Pancreas (tissue), 10 donors: ENCODE data around the gene TTC39C. TPM values are rescaled to one million over a fixed set of nuclear protein-coding genes. Genes with fewer than 3 reads are reported as not detected.

Source experiments
- ATAC-seq, 4 donors: fragments of 200-7000 bp; cut with Tn5 transposase; one replicate each; pipeline versions ENCODE4 v1.8.0 to v1.9.1; 2020; ENCODE audit warnings: mild to moderate bottlenecking in 4 of 4, moderate library complexity in 4 of 4
- DNase-seq, 6 donors: peaks; one replicate each; pipeline ENCODE4 v3.0.0-alpha.2; 2020
- FAIRE-seq: peaks from 2 replicates; lab custom pipeline; 2012; peaks lifted over from hg19 to GRCh38; lab: Jason Lieb, UNC
- H3K27ac ChIP-seq, 4 donors: fragments of 200-600 bp; sonication (generic); 1 replicate in 3 of 4; 2 replicates in 1 of 4; pipeline versions ENCODE4 v1.5.0 to v1.8.0; 2020
- H3K27me3 ChIP-seq, 4 donors: fragments of 200-600 bp; one replicate each; pipeline ENCODE4 v1.8.0; 2021
- H3K36me3 ChIP-seq, 3 donors: fragments of 200-600 bp; sonication (generic) in 1 of 3; one replicate each; pipeline versions ENCODE4 v1.5.0 to v1.8.0; 2020 to 2021
- H3K4me1 ChIP-seq, 3 donors: fragments of 200-600 bp; one replicate each; pipeline ENCODE4 v1.8.0; 2021
- H3K4me3 ChIP-seq, 4 donors: fragments of 200-600 bp; sonication (generic) in 2 of 4; one replicate each; pipeline versions ENCODE4 v1.5.0 to v1.8.0; 2020 to 2021
- H3K9me3 ChIP-seq, 4 donors: fragments of 200-600 bp; one replicate each; pipeline ENCODE4 v1.8.0; 2021
- CTCF ChIP-seq, 4 donors: fragments of 200-600 bp; sonication (generic) in 3 of 4; IDR thresholded peaks; one replicate each; pipeline versions ENCODE4 v1.5.0 to v1.8.0; 2021; ENCODE audit warnings: antibody characterized with exemption in 4 of 4
- WGBS, 2 donors: extraction: QIAGEN DNeasy Blood & Tissue Kit; methylation state at CpG; one replicate each; pipeline ENCODE4 v1.1.7; 2013; 5-methylcytosine and 5-hydroxymethylcytosine counted together
- intact Hi-C, 3 donors: fragments of 100-400 bp; cut with DNase I; formaldehyde crosslinking; loops; one replicate each; pipeline versions ENCODE4 v1.11.1 to v1.14.2; 2022
- polyA plus RNA-seq, 2 donors: library from polyadenylated mRNA; stranded (reverse); fragments of 200-250 nt; gene quantifications; one replicate each; pipeline ENCODE4 v1.2.3, GENCODE V29; 2013
- total RNA-seq, 6 donors: library from RNA; stranded (reverse); fragmentation: NEBNext Ultra II Directional in 4 of 6; extraction: Animal tissue kit (Norgen Biotek cat#: 25700) in 4 of 6; gene quantifications; one replicate each; pipeline versions ENCODE4 v1.2.1 to v1.2.4, GENCODE V29; 2021 to 2023
- donor health status: healthy with polysubstance abuse.
- donor health status: DM: no; HTN: no; CAD: no; lungs with moderate emphysema.
- donor health status: DM: no; HTN: no; CAD: no.
- donor health status: control.
- donor health status: control.
- donor health status: Bipolar disorder and iron deficiency.
- donor health status: DM: yes; HTN: yes; CAD: no.
- donor health status: DM: no; HTN: no; CAD: no.
- donor health status: DM: no; HTN: no; CAD: no.
- donor health status: DM: yes; HTN: yes; CAD: no.

The TTC39C gene
- total and polyA plus RNA-seq, 8 donors: 10.1 to 27.1 (median 14.2) TPM

DNA sequence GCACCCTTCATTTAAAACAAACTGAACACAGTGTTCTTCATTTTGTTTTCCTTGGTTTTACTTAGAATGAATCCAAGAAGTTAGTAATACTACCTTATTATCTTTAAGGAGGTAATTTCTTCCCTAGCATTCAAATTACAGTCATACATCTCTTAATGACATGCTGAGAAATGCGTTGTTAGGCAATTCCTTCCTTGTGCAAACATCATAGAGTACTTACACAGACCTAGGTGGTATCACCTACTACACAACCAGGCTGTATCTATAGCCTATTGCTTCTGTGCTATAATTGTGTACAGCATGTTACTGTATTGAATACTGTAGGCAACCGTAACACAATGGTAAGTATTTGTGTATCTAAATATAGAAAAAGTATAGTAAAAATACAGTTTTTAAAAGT lies 115.9 kb downstream of the TTC39C start:
- no peaks in the 10 kb centered on the region for H3K4me1 ChIP-seq
- 53 to 54% methylated on average over 2 of the region's 2 CpGs for WGBS, 2 donors
- peaks cover 0 to 9% (median 0%) of the 10 kb centered on the region in 3 donors for H3K36me3 ChIP-seq
- TF ChIP-seq CTCF (IDR thresholded peaks at IDR 0.05): no peak
- H3K9me3 ChIP-seq: no peaks in the 10 kb centered on the region
- no peak overlapping the region for H3K27ac ChIP-seq
- DNase-seq (no peak), FAIRE-seq (no peak), ATAC-seq (no peak)
- intact Hi-C loops: no loop called here
- no peaks in the 10 kb centered on the region for H3K27me3 ChIP-seq
- no peak overlapping the region for H3K4me3 ChIP-seq

DNA sequence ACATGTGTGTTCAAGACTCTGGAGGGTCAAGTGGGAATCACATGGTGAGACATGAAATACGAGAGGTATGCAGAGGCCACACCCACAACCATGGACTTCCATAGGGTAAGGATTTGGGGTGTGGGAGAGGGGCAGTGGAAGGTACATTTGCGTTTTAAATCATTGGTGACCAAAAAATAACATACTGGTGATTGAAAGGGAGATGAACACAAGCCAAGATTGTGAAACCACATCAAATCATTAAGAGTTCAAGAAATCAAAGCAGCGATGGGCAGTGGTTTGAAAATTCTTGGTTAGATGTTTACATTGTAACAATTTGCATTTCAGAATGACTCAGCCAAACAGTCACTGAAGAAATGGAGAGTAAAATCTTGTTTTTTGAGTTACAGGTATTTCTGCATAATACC lies 122.4 kb downstream of the TTC39C start:
- no peak overlapping the region for H3K4me3 ChIP-seq
- ATAC-seq (no peak), FAIRE-seq (no peak), DNase-seq (no peak)
- H3K36me3 ChIP-seq: no peaks in the 10 kb centered on the region
- no peaks in the 10 kb centered on the region for H3K27me3 ChIP-seq
- H3K9me3 ChIP-seq: no peaks in the 10 kb centered on the region
- TF ChIP-seq CTCF (IDR thresholded peaks at IDR 0.05): no peak
- H3K27ac ChIP-seq: no peak overlapping the region
- no peaks in the 10 kb centered on the region for H3K4me1 ChIP-seq
- 65 to 73% methylated on average over 3 of the region's 3 CpGs for WGBS, 2 donors
- intact Hi-C loops: no loop called here

DNA sequence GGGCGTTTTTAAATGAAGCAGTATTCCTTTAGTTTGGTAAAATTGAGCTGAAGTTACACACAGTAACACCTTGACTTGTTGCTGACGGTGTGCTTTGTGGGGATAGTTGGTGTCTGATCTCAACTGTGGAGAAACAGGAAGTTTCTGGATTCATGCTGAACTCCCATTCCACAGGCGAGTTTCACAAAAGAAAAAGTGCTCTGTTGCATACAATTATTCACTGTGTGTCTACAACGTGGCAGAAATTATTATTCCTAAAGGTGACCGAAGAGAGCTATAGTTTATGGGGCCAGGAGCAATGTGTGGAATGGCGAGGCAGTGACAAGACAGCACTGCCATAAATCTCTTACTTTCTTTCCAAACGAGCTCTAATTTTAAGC lies 123.8 kb downstream of the TTC39C start:
- WGBS, 2 donors: 31 to 34% methylated on average over 7 of the region's 7 CpGs
- peak; percentile 22 to 40 (median 38) for ATAC-seq
- FAIRE-seq: no peak
- no peaks in the 10 kb centered on the region for H3K9me3 ChIP-seq
- no peaks in the 10 kb centered on the region for H3K36me3 ChIP-seq
- H3K27me3 ChIP-seq: no peaks in the 10 kb centered on the region
- no peak for DNase-seq
- H3K4me1 ChIP-seq: no peaks in the 10 kb centered on the region
- peak overlapping the region in 1 of 4 donors; percentile 25 for H3K27ac ChIP-seq
- H3K4me3 ChIP-seq: peak overlapping the region; percentile 20 to 55 (median 42)
- intact Hi-C loops: no loop called here
- no peak for TF ChIP-seq CTCF (IDR thresholded peaks at IDR 0.05)

GRCh38 chr18:24138789-24139616 lies 124.4 kb downstream of the TTC39C start, which contains the start of gene CABYR:
CABYR (plus strand) TSS chr18:24139062; CDS start chr18:24143115, 4,053 bp downstream.
- H3K4me3 ChIP-seq: peak within 1 kb of the TSS; percentile 20 to 55 (median 42)
- H3K36me3 ChIP-seq: no peaks in the 10 kb centered on the region
- H3K27ac ChIP-seq: peak within 1 kb of the TSS in 1 of 4 donors; percentile 25
- H3K27me3 ChIP-seq: no peaks in the 10 kb centered on the region
- DNase-seq: peak; percentile 25 to 76 (median 62)
- intact Hi-C loops: no loop called here
- 4% methylated on average over 63 of the region's 63 CpGs for WGBS, 2 donors
- H3K4me1 ChIP-seq: no peaks in the 10 kb centered on the region
- no peak for FAIRE-seq
- no peak for TF ChIP-seq CTCF (IDR thresholded peaks at IDR 0.05)
- peak; percentile 88 to 94 (median 90) for ATAC-seq
- no peaks in the 10 kb centered on the region for H3K9me3 ChIP-seq

DNA sequence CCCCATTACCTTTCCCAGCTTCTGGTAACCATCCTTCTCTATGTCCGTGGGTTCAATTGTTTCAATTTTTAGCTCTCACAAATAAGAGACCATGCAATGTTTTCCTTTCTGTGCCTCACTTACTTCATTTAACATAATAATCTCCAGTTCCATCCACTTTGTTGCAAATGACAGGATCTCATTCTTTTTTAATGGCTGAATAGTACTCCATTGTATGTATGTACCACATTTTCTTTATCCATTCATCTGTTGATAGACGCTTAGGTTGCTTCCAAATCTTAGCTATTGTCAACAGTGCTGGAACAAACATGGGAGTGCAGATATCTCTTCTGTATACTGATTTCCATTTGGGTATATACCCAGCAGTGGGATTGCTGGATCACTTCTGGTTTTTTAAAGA lies 126.1 kb downstream of the TTC39C start:
- FAIRE-seq: no peak
- Histone ChIP-seq H3K27me3 (no peaks in the 10 kb centered on the region), H3K36me3 (no peaks in the 10 kb centered on the region), H3K9me3 (no peaks in the 10 kb centered on the region), H3K4me3 (no peak overlapping the region), H3K4me1 (no peaks in the 10 kb centered on the region), H3K27ac (no peak overlapping the region)
- no peak for DNase-seq
- intact Hi-C loops: no loop called here
- WGBS, 2 donors: 93 to 95% methylated on average over 2 of the region's 2 CpGs
- no peak for TF ChIP-seq CTCF (IDR thresholded peaks at IDR 0.05)
- ATAC-seq: no peak
